ENCODE data around the gene MLIP.

GRCh38 chr6:54294965-54295532 is 183.8 kb downstream of the MLIP start:
- no peak for TF ChIP-seq CTCF (conservative IDR thresholded peaks at IDR 0.05; ENCODE audit: low read length)
- TF ChIP-seq EZH2phosphoT487 (IDR thresholded peaks at IDR 0.05; ENCODE audit: borderline replicate concordance, low read depth, low read length): no peak
